NCI-H1436 treated with DMSO at 0.1 percent for 48 hours (cell line): ENCODE data around the gene SLC25A10.
"Not testable (repeated sequence)": the region's sequence is repeated elsewhere in the genome, so short reads cannot be mapped to it uniquely, and the experiment has no call there.

ENCODE experiments used
- DNase-seq: peaks from one replicate; lab custom pipeline; 2025; lab: John Stamatoyannopoulos, UW

Gene SLC25A10, protein sequence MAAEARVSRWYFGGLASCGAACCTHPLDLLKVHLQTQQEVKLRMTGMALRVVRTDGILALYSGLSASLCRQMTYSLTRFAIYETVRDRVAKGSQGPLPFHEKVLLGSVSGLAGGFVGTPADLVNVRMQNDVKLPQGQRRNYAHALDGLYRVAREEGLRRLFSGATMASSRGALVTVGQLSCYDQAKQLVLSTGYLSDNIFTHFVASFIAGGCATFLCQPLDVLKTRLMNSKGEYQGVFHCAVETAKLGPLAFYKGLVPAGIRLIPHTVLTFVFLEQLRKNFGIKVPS

DNA sequence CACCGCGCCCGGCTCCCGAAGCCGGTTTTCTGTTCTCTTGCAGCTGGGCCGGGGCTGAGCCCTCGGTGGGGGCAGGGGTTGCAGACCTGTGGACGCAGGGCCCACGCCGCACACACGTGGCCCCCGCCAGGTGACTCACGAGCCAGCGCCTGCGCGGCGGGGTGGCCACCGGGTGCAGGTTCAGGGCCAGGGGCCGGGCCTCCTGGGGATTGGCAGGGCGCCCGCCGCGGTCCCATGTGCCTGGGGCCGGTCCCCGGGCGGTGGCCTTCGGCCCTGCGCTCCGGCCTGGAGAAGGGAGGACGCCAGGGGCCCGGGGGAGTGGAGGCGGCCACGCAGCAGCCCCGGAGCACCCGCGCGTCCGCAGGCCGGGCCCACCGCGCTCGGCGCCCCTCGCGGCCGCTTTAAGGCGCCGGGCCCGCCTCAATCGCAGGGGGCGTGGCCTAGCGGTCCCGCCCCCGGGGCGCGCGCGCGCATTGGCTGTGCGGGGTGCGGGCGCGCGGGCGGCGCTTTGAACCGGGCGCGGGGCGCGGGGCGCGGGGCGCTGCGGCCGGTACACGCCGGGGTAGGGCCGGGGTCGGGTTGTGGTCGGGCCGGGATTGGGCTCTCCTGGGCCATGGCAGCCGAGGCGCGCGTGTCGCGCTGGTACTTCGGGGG lies at the start of gene SLC25A10:
TSS of gene SLC25A10 (plus strand) at position 471 of the 654 bp plus-strand sequence. CDS start at position 614, 143 bp downstream.
- DNase-seq, result no peak

DNA sequence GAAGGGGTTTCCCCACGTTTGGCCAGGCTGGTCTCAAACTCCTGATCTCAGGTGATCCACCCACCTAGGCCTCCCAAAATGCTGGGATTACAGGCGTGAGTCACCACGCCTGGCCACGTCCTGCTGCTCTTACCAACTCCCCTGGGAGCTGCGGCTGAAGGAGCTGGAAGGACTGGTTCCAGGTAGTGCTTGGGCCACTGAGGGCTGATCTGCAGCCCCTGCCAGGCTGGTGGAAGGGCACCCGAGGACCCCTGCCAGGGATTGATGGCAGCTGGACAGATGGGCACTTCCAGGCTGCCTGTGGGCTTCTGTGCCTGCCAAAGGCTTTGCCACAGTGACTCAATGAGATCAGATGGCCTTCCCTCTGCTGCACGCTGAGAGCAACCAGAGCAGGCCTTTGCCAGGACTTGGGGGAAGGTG lies 48.0 kb upstream of the SLC25A10 start:
- no peak for DNase-seq

DNA sequence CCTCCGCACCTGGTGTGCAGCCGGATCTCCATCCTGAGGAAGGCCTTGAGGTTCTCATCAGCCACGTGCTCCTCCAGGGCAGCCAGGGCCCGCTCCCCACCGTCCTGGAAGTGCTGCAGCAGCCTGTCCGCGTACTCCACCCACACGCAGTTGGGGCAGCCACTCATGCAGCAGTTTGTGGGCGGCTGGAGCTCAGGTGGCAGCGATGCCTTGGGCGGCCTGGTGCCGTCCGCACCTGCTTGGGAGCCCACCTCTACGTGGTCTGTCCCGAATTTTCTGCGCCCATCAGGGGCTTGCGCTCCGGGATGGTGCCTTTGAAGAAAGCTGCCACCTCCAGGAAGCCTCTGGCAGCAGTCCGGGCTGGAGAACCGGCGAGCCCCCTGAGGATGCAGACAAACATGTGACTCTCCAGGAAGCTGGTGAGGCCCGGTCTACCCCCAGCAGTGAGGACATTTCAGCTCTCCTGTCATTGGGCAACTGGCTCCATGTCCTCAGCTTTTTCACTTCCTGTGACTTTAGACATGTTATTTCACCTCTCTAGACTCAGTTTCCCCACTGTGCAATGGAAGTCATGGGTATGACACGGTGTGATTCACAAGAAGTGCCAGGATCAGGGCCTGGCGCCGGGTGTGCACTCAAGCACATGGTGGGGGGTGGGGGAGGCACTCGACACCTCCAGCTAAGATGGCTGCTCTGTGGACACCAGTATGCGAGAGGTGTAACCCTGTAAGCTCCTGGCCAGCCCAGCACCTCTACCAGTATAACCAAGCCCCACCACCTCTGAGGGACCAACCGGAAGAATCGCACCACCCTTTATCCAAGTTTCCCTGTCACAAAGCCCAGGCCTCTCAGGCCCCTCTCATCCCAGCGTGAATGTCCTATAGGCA lies 46.6 kb upstream of the SLC25A10 start:
- DNase-seq, result no peak

DNA sequence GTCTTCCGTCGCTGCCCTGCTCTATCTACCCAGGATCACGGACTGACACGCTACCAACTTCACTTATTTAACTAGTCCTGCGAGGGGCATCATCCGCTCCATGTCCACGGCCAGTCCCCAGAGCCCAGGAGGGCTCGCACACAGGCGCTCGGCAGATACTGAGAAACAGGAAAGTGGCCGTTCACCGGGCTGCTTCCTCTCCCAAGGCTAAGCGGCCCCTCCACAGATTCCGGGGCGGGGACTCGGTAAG lies 46.1 kb upstream of the SLC25A10 start:
- DNase-seq, result no peak

DNA sequence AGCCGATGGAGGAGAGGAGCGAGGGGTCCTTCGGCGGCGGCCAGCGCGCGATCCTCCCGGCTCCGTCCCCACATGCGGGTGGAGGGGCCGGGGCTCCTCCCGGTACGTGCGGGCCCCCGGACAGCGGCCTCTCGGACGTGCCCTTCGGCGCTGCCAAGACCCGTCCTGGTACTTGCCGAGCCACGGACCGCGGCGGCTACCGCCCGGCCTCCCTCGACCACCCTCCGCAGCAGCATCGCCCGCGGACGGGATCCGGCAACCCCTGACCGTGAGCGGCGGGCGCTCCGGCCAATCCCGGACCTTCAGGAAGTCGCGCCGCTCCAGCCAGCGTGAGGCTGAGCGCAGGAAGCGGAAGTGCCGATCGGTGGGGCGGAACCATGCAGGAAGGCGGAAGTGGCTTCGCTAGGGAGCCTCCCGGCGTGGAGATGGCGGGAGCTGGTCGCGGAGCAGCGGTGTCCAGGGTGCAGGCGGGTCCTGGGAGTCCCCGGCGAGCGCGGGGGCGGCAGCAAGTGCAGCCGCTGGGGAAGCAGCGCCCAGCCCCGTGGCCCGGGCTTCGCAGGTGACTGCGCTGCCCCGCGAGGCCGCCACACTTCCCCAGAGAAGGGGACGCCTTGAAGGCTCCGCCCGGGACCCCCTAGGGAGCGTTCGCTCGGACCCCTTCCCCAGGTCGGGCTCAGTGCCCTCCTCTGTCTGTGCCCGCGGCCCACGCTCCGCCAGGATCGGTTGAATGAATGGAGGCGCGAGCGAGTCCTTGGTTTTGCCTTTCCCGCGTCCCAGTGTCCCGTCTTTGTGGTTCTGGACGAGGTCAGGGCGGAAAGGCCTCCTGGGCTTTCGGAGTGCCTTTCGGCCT lies 45.5 kb upstream of the SLC25A10 start, which contains the start of the genes CCDC137 and OXLD1:
TSS of gene CCDC137 (plus strand) at position 396 of the 850 bp plus-strand sequence. CDS start at position 426, 30 bp downstream.
TSS of gene OXLD1 (minus strand) at position 264 of the 850 bp plus-strand sequence. CDS start at position 236, 28 bp downstream.
- DNase-seq, result peak; percentile 85

DNA sequence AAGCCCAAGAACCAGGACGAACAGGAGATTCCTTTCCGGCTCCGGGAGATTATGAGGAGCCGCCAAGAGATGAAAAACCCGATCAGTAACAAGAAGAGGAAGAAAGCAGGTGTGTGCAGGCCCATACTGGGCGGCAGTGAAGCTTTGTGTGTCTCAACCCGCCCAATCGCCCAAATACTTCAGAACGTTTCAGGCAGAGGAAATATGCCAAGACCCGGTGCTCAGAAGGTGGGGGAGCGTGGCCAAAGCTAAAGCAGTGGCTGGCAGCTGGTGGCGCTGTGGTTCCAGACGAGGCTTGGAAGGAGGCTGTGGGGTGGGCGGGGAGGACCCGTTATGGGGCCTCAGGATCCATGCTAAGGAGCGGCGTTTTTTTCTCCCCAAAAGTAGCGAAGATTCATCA lies 44.3 kb upstream of the SLC25A10 start:
- DNase-seq, result no peak

DNA sequence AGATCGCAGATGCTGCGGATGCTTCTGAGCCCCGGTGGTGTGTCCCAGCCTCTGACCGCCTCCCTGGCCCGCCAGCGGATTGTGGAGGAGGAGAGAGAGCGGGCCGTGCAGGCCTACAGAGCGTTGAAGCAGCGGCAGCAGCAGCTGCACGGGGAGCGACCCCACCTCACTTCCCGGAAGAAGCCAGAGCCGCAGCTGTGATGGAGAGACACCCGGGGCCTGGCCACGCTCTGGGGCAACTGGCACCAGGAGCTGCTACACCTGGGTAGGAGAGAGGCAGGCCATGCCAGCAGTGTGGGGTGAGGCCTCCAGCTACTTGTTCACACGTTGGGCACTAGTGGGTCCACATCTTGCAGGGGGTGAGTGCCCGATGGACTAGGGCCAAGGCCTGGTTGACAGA lies 39.6 kb upstream of the SLC25A10 start:
- no peak for DNase-seq

DNA sequence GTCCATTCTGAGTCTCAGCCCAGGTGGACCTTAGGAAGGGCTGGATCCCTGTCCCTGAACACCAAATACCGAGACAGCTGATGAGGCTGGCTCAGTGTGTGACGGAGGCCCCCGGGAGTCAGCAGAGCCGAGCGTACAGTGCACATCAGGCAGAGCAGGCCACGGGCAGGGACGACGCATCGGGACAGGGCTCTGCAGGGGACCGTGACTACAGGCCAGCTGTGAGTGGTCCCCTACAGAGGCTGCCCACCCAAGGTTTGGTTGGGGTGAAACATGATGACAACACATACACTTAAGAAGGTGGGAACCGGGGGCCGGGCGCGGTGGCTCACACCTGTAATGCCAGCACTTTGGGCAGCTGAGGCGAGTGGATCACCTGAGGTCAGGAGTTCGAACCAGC lies 39.1 kb upstream of the SLC25A10 start:
- no peak for DNase-seq

DNA sequence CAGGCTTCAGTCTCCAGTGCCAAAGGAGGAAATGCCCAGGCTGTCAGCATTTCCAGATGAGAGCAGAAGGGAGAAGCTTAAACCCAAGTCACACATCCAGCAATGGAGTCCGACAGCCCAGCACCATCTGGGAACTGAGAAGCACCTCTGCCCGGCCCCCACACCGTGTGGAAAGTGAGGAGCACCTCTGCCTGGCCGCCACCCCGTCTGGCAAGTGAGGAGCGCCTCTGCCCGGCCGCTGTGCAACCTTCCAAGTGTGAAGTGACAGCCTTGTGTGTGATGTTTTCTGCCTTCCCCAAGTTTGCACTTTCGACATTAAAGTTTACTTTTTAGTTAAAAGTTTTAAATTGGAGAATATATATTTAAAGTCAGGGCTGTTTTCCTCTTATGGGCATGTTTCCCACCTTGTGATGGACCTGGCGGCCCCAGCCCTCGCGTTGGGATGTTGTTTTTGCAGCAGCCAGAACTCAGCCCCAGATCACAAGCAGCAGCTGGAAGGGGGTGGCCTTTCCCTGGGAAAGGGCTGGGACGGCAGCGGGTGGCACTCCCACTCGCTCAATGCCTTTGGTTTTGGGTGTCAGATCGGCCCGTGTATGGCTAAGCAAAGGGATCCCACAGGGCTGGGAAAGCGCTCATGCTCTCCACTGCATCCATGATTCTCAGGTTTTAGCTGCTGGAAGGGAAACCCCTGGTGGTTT lies 38.4 kb upstream of the SLC25A10 start:
- DNase-seq, result no peak

DNA sequence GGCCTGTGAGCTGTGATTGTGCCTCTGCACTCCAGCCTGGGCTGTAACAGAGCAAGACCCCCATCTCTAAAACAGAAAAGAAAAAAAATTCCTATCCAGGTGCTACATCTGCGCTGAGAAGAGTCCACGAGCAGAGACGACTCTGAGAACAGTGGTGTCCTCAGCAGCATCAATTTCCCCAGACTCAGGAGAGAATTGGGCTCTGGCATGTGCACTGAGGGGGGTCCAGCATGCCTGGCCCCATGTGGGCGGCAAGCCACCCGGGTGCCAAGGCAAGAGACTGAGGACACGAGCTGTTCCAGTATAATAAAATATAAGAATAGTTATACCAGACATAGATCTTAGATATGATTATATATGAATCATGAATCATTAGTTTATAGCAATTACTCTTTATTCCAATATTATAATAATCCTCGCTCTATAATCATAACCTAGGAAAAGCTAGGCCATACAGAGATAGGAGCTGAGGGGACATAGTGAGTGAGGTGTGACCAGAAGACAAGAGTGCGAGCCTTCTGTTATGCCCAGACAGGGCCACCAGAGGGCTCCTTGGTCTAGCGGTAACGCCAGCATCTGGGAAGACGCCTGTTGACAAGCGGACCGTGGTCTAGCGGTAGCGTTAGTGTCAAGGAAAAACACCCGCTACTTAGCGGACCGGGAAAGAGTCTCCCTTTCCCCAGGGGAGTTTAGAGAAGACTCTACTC lies 36.4 kb upstream of the SLC25A10 start:
- not testable (repeated sequence) for DNase-seq

DNA sequence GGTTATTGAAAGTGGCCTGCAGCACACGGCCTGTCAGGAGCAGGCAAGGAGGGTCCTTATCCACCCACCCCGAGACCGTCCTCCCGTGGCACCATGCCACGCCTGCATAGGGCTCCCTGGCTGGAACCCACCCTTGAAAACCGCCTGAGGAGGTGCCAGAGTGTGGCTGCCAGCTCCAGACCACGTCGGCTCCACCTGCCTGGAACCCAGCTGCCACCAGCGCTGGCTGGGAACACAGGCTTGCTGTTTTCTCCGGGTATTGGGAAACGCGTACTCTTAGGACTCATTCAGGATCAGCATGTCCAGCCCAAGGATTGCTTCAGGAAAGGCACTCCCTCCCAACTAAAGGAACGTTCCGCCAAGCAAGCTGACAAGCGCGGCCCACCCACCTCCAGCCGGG lies 35.2 kb upstream of the SLC25A10 start:
- no peak for DNase-seq

DNA sequence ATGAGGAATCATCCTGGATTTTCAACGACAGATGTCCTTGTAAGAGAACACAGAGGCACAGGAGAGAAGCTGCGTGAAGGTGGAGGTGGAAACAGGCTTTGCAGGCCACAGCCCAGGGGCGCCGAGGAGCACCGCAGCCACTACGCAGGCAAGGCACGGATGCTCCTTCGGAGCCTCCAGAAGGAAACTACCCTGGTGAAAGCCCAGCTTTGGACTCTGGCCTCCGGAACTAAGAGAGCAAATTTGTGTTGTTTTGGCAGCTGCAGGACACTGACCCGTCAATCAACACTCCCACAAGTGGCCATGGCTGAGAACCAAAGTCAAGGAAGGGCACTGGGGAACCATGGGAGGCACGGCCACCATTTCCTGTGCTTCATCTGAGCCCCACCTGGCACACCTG lies 31.9 kb upstream of the SLC25A10 start:
- no peak for DNase-seq

DNA sequence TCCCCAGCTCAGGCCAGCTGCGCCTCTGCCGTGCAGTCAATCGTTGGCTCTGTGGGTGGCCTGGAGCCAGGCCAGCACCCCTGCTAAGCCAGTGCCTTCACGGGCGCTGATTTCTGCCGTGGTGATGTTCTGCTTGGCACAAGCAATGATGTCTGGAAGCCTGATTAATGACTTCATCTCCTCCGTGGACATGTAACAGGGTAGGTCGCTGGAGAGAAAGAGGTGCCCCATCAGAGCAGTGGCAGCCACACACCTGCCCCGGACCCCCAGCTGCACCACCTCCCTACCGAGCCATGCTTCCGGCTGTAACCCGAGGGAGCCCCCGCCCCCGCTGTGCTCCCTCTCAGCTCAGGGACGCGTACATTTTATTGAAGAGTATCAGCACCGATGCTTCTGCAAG lies 30.4 kb upstream of the SLC25A10 start:
- DNase-seq, result no peak

DNA sequence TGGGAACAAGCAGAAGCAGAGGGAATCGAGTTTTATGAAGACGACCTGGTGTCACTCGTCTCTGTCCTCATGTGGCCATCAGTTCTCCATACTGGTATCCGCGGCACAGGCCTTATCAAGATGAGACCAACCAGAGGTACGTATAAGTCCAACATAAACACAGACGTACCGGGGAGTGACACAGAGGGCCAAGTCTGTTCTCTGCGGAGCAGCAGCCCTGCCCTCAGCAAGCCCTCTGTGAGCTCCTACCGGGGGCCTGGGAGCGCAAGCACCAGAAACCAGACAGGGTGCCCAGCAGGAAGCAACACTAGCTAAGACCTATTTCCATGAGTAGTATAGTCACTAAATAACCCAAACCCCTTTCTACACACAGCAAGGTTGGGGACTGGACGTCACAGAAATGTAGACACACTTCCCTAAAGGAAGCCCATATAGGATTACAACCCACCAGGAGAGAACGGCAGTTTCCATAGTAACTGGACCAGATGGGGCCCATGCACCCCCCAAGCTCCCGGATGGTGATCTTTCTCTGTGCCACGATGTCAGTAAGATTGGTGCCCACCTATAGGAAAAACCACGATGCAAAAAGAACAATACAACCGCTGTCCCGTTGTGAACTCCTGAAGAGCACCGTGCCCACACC lies 29.4 kb upstream of the SLC25A10 start:
- no peak for DNase-seq

DNA sequence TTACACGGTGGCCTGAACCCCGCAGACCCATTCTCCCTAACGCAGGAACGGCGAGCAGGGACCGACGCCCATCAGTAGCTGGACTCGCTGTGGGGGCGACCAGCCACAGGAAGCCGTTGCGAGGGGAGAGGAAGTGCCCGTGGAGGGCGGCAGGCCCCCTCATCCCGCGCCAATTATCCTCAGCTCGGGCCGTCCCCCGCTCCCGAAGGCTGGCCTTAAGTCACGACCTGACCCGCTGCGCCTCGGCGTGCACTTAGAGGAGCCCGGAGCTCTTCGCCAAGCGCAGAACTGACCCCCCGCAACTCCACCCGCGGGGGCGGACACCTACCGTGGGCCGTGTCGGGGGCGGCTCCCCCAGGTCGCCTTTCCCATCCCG lies 28.9 kb upstream of the SLC25A10 start:
- DNase-seq, result no peak

DNA sequence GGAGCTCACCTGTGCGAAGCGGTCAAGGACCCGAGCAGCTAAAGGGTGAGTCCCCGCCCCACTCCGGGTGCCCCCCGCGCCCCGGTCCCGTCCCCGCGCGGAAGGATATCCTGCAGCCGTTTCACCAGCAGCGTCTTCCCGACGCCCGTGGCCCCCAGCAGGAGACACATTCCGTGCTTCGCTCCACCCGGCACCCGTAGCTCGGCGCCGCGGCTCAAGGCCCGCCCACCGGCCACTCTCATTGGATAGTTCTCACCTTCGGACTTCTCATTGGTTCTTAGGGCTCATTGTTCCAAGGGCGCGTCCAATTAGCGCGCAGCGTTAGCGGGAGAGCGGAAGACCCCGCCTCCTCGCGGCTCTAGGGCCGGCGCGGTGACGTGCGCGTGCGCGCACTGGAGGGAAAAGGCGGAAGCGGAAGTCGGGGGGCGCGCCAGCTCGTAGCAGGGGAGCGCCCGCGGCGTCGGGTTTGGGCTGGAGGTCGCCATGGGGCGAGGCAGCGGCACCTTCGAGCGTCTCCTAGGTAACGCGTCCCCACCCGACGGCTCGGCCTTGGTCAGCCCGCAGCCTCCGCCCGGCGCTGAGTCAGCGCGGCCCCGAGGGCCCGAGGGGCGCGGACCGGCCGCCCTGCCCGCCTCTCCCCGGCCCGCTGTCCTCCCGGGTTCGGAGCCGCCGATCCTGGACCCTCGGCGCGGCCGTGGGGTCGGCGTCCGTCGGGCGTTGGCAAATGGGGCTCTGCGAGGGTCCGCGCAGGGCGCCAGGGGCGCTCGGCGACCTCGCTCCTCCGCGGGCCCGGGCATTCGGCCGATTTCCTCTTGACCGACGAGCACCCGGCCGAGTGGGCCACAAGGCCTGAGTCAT lies 28.3 kb upstream of the SLC25A10 start, which contains the start of the genes ARL16 and HGS:
TSS of gene ARL16 (minus strand) at position 214 of the 858 bp plus-strand sequence. CDS start at position 170, 44 bp downstream.
TSS of gene HGS (plus strand) at position 428 of the 858 bp plus-strand sequence. CDS start at position 484, 56 bp downstream.
- peak; percentile 98 for DNase-seq

DNA sequence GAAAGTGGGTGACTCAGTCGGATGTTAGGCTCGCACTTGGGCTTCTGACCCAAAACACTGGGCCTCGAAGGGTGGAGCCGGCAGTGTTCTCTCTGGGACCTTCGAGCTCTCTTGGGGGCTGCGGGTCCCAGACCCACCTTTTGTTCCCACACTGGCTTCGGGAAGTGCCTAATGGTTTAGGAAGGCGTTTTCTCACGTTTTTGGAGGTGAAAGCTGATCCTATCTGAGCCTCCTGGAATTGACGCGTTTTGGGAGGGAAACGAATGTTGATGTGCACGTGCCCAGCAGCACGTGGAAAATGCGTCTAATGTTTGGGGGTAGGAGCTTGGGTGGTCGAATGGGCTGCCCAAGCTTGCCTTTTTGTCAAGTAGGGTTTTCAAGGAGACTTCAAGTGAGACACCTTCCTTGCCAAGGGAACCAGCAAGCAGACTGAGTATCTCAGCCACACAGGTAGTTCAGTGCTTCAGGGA lies 27.6 kb upstream of the SLC25A10 start:
- no peak for DNase-seq

DNA sequence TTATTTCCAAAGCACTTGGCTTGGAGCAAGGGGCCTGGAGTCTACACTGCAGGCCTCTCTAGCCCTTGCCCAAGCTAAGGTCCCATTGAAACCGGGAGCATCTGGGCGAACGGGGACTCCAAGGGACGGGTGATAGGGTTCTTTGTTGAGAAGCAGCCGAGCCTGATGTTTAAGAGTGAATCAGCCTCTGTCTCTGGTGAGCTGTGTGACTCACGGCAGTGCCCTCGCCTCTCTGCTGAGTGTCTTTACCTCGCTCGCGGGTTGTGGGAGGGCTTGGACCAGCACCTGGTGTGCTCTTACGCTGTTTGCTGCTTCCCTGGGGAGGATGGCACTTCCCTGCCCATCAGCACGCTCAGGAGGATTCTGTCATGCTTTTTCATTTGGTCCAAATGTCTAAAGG lies 27.0 kb upstream of the SLC25A10 start:
- no peak for DNase-seq

DNA sequence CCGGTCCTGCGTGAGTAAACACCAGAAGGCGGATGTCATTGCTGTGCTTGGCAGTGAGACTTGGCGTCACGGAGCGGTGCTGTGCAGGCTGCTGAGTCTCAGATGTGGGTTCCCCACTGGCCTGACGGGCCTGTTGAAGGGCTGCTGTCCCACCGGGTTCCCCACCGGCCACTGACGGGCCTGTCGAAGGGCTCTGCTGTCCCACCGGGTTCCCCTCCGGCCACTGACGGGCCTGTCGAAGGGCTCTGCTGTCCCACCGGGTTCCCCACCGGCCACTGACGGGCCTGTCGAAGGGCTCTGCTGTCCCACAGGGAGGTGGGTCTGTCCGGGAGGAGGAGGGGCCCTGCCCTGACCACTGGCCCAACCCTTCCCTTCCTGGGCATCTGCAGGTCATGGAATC lies 25.5 kb upstream of the SLC25A10 start:
- no peak for DNase-seq
